ENCODE measurements around the gene LRRC30.

DNA sequence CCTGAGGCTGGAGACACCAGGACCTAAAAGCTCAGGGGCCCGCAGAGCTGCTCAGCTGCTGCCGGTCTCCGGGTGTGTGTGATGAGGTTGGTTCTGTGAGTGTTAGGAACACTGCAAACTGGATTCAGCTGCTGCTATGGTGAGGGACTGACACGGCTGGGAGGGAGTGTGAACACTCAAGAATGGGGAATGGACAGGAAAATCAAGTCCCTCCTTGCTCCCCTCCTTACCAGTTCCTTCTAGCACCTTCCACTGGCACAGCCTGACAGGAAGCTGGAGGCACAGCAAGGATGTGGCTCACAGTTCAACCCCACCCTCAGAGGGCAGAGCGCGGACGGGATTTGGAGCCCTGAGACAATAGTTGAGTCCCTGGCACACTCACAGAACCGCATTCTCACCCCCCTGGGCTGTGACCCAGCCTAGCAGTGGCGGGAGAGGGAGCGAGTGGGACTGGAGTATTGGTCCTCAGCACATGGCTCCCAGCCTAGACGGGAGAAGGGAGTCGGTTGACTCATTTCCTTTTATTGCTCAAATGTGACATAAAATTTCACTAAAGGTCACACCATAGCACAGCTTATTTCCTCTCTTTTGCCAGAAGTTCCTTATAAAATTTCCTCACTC is 42.5 kb downstream of the LRRC30 start:
- no peak for TF ChIP-seq POLR2A (IDR thresholded peaks at IDR 0.05)
- TF ChIP-seq, protein P1, sequence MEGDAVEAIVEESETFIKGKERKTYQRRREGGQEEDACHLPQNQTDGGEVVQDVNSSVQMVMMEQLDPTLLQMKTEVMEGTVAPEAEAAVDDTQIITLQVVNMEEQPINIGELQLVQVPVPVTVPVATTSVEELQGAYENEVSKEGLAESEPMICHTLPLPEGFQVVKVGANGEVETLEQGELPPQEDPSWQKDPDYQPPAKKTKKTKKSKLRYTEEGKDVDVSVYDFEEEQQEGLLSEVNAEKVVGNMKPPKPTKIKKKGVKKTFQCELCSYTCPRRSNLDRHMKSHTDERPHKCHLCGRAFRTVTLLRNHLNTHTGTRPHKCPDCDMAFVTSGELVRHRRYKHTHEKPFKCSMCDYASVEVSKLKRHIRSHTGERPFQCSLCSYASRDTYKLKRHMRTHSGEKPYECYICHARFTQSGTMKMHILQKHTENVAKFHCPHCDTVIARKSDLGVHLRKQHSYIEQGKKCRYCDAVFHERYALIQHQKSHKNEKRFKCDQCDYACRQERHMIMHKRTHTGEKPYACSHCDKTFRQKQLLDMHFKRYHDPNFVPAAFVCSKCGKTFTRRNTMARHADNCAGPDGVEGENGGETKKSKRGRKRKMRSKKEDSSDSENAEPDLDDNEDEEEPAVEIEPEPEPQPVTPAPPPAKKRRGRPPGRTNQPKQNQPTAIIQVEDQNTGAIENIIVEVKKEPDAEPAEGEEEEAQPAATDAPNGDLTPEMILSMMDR (IDR thresholded peaks at IDR 0.05) = peak in 1 of 12 donors; percentile 10
